Body of pancreas (tissue), 4 donors: ENCODE data around the gene SART3.

Experiments used
- POLR2A ChIP-seq, 3 donors: fragments of 450-650 bp; IDR thresholded peaks; one replicate each; pipeline ENCODE4 v1.6.1; 2016; ENCODE audit warnings: antibody characterized with exemption in 3 of 3, mild to moderate bottlenecking in 2 of 3
- TF ChIP-seq, protein P1 (sequence below), 7 experiments: fragments of 450-650 bp in 4 of 7; fragments of 200-600 bp in 3 of 7; sonication (generic) in 3 of 7; IDR thresholded peaks; one replicate each; pipeline ENCODE4 v1.5.1; 2016 to 2019; ENCODE audit warnings: antibody characterized with exemption in 7 of 7

DNA sequence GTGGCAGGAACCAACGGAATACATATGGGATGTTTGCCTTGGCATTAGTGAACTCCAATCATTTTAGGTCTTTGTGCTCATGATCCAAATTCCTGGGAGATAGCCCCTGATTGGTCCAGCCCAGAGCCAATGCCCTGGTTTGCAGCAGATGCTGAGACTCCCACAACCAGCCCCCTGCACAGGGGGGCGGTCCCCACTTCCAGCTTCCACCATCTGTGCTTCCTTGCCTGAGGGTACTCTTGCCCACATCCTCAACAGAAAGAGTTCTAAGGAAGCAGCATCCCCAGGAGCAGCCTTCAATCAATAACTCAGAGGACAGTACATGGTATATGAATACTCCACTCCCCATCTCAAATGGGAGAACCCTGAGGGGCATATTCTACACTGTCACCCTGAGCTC lies 85.6 kb downstream of the SART3 start:
- TF ChIP-seq, protein P1, sequence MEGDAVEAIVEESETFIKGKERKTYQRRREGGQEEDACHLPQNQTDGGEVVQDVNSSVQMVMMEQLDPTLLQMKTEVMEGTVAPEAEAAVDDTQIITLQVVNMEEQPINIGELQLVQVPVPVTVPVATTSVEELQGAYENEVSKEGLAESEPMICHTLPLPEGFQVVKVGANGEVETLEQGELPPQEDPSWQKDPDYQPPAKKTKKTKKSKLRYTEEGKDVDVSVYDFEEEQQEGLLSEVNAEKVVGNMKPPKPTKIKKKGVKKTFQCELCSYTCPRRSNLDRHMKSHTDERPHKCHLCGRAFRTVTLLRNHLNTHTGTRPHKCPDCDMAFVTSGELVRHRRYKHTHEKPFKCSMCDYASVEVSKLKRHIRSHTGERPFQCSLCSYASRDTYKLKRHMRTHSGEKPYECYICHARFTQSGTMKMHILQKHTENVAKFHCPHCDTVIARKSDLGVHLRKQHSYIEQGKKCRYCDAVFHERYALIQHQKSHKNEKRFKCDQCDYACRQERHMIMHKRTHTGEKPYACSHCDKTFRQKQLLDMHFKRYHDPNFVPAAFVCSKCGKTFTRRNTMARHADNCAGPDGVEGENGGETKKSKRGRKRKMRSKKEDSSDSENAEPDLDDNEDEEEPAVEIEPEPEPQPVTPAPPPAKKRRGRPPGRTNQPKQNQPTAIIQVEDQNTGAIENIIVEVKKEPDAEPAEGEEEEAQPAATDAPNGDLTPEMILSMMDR (IDR thresholded peaks at IDR 0.05) = no peak
- no peak for TF ChIP-seq POLR2A (IDR thresholded peaks at IDR 0.05)
